Fibroblast of upper back skin (primary cell): ENCODE data around the gene ICA1.

ENCODE experiments used
- DNase-seq: peaks from one replicate; pipeline ENCODE4 v3.0.0-alpha.2; 2013

Gene ICA1

GRCh38 chr7:8155836-8156235 is 106.1 kb downstream of the ICA1 start:
- no peak for DNase-seq

DNA sequence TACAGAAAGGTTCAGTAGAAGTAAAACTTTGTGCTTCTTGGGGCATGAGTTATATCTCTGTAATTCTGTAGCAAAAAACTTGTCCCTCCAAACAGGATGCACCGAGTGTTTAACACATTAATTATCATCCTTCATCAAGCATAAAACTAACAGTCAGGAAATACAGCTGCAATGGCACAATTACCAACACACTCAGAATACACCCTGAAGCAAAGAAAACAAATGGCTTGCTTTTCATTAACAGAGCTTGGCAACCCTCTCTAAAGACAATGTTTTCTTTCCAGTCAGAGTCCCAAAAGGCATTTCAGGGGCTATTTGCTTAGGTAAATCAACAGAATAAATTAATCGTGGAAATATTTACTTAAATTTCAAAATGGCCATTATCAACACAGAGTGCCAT is 107.7 kb downstream of the ICA1 start:
- DNase-seq: no peak

GRCh38 chr7:8152489-8153192 is 109.3 kb downstream of the ICA1 start:
- no peak for DNase-seq

GRCh38 chr7:8151161-8151725 is 110.7 kb downstream of the ICA1 start:
- no peak for DNase-seq

- no peak for DNase-seq
These were observed 112.7 kb downstream of the ICA1 start for GRCh38 chr7:8149222-8149621.

DNA sequence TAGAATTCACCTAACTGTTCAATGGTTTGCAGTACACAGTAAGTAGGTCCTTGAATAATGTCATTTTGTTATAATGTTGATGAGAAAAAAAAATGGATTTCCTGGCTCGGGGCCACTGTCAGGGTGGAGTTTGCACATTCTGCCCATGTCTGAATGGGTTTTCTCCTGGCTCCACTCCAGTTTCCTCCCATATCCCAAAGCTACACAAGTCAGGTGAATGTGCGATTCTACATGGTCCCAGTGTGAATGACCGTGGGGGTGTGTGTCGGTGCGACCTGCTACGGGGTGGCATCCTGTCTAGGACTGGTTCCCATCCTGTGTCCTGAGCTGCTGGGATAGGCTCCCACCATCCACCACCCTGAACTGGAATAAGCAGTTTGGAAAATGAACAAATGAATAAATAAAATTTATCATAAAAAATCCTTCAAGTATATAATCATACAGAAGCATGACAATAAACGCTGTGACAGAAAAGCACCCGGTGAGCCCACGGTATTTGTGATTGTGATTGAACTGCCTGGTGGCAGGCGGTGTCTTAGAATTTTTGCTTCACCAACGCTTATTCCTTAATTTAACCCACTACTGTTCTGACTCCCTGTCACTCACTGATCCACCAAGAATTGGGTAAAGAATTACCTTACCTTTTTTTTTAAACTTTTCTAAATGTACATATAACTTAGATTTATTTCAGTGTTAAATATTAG is 114.1 kb downstream of the ICA1 start:
- no peak for DNase-seq

DNA sequence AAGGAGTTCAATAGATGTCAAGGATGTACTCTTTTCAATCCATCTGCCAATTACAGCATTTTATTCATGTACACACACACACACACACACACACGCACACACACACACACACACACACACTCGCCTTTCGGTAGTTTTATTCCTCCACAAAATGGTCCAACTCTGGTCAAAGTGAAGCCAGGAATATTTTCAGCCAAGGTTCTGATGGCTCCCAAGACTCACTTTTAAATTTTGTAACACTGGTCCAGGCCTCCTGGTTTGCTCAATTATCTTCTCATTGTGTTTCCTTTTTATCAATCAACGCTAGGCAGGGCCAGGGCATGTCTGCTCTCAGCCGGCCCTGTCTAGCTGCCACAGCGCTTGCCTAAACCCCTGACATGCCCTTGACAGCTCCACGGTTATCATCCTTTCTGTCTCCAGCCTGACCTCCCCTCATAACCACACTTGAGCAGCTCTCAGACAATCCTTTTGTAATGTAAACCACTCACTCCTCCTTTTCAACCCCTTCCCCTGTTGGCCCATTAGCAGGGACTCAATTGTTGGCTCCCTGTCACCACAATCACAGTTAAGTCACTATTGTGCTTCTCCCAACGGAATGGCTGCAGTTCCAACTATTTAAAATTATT is 115.1 kb downstream of the ICA1 start:
- DNase-seq: no peak

DNA sequence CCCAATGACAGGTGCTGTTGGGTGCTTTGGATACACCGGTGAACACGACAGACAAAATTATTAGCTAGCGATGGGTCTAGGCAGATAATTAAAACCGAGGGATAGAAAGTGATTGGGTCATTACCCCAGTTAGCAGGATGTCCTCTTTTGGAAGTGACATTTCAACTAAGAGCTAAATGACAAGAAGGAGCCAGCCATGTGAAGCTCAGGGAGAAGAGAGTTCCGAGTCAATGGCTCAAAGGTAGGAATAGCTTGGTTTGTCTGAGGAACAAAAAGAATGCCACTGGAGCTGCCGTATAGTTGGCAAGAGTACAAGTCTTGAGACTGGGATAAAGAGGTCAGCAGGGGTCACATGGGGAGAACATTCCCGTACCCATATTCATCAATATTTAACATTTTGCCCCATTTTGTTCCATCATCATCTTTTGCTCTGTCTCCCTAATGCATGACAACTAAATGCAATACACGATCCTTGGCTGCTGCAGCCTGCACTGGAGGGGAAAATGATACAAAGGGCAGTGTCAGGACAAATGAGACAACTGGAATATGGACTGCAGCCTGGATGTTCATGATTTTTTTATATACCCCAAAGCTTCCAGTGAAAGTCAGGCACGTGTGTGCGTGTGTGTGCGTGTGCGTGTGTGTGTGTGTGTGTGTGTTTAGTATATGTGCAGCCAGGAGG is 115.7 kb downstream of the ICA1 start:
- DNase-seq: no peak

GRCh38 chr7:8144856-8145255 is 117.1 kb downstream of the ICA1 start:
- no peak for DNase-seq

GRCh38 chr7:8143151-8143874 is 118.7 kb downstream of the ICA1 start:
- no peak for DNase-seq

- no peak for DNase-seq
These were observed 119.5 kb downstream of the ICA1 start for GRCh38 chr7:8142477-8142876.

GRCh38 chr7:8141070-8141469 is 120.9 kb downstream of the ICA1 start:
- DNase-seq: no peak

- DNase-seq: no peak
These were observed 125.8 kb downstream of the ICA1 start for GRCh38 chr7:8136051-8136730.

GRCh38 chr7:8135417-8135816 is 126.5 kb downstream of the ICA1 start:
- DNase-seq: no peak

- no peak for DNase-seq
These were observed 127.8 kb downstream of the ICA1 start for GRCh38 chr7:8134089-8134733.

- no peak for DNase-seq
These were observed 128.6 kb downstream of the ICA1 start for GRCh38 chr7:8133188-8133848.

DNA sequence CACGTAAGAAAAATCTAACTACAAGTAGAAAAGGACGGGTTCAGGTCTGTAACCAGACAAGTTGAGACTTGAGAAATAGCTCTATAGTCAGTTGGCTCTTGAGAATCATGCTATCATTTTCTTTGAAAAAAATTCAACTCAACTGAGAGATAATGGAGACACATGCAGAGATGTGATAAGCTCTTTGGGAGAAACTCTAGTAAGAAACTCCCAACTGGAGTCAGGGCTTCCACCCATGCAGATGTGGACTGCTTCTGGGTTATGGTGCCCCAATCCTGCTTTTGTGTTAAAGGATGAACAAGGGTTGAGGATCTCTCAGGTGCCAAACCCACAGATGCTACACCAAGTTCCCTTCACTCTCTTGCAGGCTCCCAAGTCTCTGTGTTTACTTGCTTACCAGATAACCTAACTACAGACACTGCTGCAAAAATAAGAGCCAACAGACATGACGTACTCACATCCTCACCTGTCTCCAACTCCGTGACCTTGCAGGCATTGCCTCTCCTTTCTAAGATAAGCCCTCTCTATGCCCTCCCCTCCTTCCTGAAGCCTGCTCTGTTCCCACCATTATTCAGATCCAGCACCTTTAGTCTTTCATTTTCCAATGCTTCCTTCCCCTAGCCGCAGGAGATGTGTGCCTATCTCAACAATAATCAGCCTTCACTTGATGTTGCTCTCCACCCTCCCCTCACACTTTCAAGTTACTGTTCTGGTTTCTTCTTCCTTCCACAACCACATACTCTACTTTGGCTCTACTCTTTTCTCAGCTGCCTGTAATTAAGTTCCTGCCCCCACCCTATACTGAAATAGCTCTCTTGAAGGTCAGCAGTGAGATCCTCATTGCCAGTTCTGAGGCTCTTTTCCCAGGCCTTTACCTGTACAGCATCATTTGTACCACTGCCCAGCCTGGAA is 130.0 kb downstream of the ICA1 start:
- no peak for DNase-seq

- no peak for DNase-seq
These were observed 131.3 kb downstream of the ICA1 start for GRCh38 chr7:8130663-8131062.

DNA sequence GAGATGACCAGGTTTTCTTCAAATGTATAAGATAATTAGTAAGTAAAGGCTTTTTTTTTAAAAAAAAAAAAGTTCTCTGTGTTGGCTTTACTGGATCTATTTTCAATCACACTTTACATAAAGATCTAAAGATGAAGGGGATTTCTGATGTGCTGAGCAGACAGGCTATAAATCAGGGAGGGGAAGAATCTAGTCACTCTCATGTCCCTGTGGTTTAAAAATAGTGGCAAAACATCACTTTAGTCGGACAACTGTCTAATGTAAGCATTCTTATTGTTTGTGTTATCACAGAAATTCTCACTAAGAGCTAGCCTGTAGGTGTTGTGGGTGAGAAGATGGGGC is 132.7 kb downstream of the ICA1 start:
- DNase-seq: no peak
